ENCODE results near the gene TMEM163.

Gene TMEM163

GRCh38 chr2:134455426-134455825 is 263.4 kb downstream of the TMEM163 start:
- DNase-seq (ENCODE audit: low spot score), result no peak

GRCh38 chr2:134454931-134455330 is 263.9 kb downstream of the TMEM163 start:
- no peak for DNase-seq (ENCODE audit: low spot score)

GRCh38 chr2:134454426-134454825 is 264.4 kb downstream of the TMEM163 start:
- DNase-seq (ENCODE audit: low spot score), result no peak

GRCh38 chr2:134453973-134454372 is 264.8 kb downstream of the TMEM163 start:
- no peak for DNase-seq (ENCODE audit: low spot score)

GRCh38 chr2:134453476-134453875 is 265.3 kb downstream of the TMEM163 start:
- no peak for DNase-seq (ENCODE audit: low spot score)

GRCh38 chr2:134452042-134452733 is 266.6 kb downstream of the TMEM163 start:
- DNase-seq (ENCODE audit: low spot score), result no peak

GRCh38 chr2:134451347-134451630 is 267.5 kb downstream of the TMEM163 start:
- DNase-seq (ENCODE audit: low spot score), result no peak

GRCh38 chr2:134449751-134450513 is 268.9 kb downstream of the TMEM163 start:
- no peak for DNase-seq (ENCODE audit: low spot score)

GRCh38 chr2:134449157-134449556 is 269.6 kb downstream of the TMEM163 start:
- DNase-seq (ENCODE audit: low spot score), result no peak

GRCh38 chr2:134448650-134449049 is 270.1 kb downstream of the TMEM163 start:
- DNase-seq (ENCODE audit: low spot score), result no peak

- no peak for DNase-seq (ENCODE audit: low spot score)
Measured at GRCh38 chr2:134447669-134448068, 271.1 kb downstream of the TMEM163 start.

GRCh38 chr2:134446383-134447017 is 272.3 kb downstream of the TMEM163 start:
- DNase-seq (ENCODE audit: low spot score), result no peak

- DNase-seq (ENCODE audit: low spot score), result no peak
Measured at GRCh38 chr2:134445985-134446382, 272.8 kb downstream of the TMEM163 start.

GRCh38 chr2:134445116-134445515 is 273.7 kb downstream of the TMEM163 start:
- no peak for DNase-seq (ENCODE audit: low spot score)

- no peak for DNase-seq (ENCODE audit: low spot score)
Measured at GRCh38 chr2:134443814-134444480, 274.9 kb downstream of the TMEM163 start.

- DNase-seq (ENCODE audit: low spot score), result no peak
Measured at GRCh38 chr2:134441153-134441863, 277.5 kb downstream of the TMEM163 start.

GRCh38 chr2:134440336-134440909 is 278.4 kb downstream of the TMEM163 start:
- DNase-seq (ENCODE audit: low spot score), result no peak

- DNase-seq (ENCODE audit: low spot score), result no peak
Measured at GRCh38 chr2:134438371-134438770, 280.4 kb downstream of the TMEM163 start.

- DNase-seq (ENCODE audit: low spot score), result no peak
Measured at GRCh38 chr2:134436706-134437105, 282.1 kb downstream of the TMEM163 start.

GRCh38 chr2:134435936-134436335 is 282.9 kb downstream of the TMEM163 start:
- DNase-seq (ENCODE audit: low spot score), result no peak

GRCh38 chr2:134435505-134435904 is 283.3 kb downstream of the TMEM163 start:
- DNase-seq (ENCODE audit: low spot score), result no peak

- no peak for DNase-seq (ENCODE audit: low spot score)
Measured at GRCh38 chr2:134433979-134434378, 284.8 kb downstream of the TMEM163 start.
